BLaER1 treated with 17β-estradiol and CSF1 and Interleukin-3, amounts not matched to agents 10 nM and 100 nM (cell line): ENCODE results near the gene MAP4K4.
A peak's percentile ranks its signal among the peaks of the same experiment; 100 is the strongest.

Experiments
- H3K27ac ChIP-seq, 11 experiments: shearing (Covaris generic); formaldehyde crosslinking; 2 replicates each; pipeline ENCODE4 v1.8.1; 2022
- H3K27me3 ChIP-seq, 11 experiments: shearing (Covaris generic); formaldehyde crosslinking; 2 replicates each; pipeline ENCODE4 v1.8.1; 2022
- H3K36me3 ChIP-seq, 11 experiments: shearing (Covaris generic); formaldehyde crosslinking; 2 replicates each; pipeline ENCODE4 v1.8.1; 2022
- H3K4me1 ChIP-seq, 10 experiments: shearing (Covaris generic); formaldehyde crosslinking; 2 replicates each; pipeline ENCODE4 v1.8.1; 2022
- H3K4me2 ChIP-seq, 11 experiments: shearing (Covaris generic); formaldehyde crosslinking; 2 replicates each; pipeline ENCODE4 v1.8.1; 2022
- H3K4me3 ChIP-seq, 10 experiments: shearing (Covaris generic); formaldehyde crosslinking; 2 replicates each; pipeline ENCODE4 v1.8.1; 2022
- H3K9ac ChIP-seq, 11 experiments: shearing (Covaris generic); formaldehyde crosslinking; 2 replicates each; pipeline ENCODE4 v1.8.1; 2022
- H3K9me3 ChIP-seq, 11 experiments: shearing (Covaris generic); formaldehyde crosslinking; replicated peaks in 1 of 11; 2 replicates each; pipeline ENCODE4 v1.8.1; 2022
- H4K20me1 ChIP-seq, 11 experiments: shearing (Covaris generic); formaldehyde crosslinking; 2 replicates each; pipeline ENCODE4 v1.8.1; 2022
- Cebpa-rat ChIP-seq, 11 experiments: shearing (Covaris generic); IDR thresholded peaks; 2 replicates each; pipeline ENCODE4 v1.8.1; 2022

Gene MAP4K4

GRCh38 chr2:101697124-101698013 is at the start of gene MAP4K4:
MAP4K4 (plus strand) TSS chr2:101697707; CDS start chr2:101698081, 374 bp downstream.
- Histone ChIP-seq H3K4me2 (peak within 1 kb of the TSS; percentile 84 to 97 (median 92)), H3K4me1 (peaks cover 27 to 43% (median 34%) of the 10 kb centered on the region in 10 experiments), H3K4me3 (peak within 1 kb of the TSS; percentile 92 to 98 (median 95)), H3K9ac (peak within 1 kb of the TSS; percentile 96 to 100 (median 99)), H3K27ac (peak within 1 kb of the TSS; percentile 93 to 100 (median 99)), H3K9me3 (peaks cover 0 to 18% (median 10%) of the 10 kb centered on the region in 11 experiments; a peak in 15 of 22 replicates), H4K20me1 (peaks cover 25 to 47% (median 41%) of the 10 kb centered on the region in 11 experiments; a peak in 21 of 22 replicates), H3K36me3 (peaks cover 0 to 30% (median 14%) of the 10 kb centered on the region in 11 experiments; a peak in 19 of 22 replicates), H3K27me3 (no peaks in the 10 kb centered on the region)
- TF ChIP-seq Cebpa-rat (IDR thresholded peaks at IDR 0.05): no peak

GRCh38 chr2:101653469-101653868 is 44.0 kb upstream of the MAP4K4 start:
- no peaks in the 10 kb centered on the region for H3K36me3 ChIP-seq
- TF ChIP-seq Cebpa-rat (IDR thresholded peaks at IDR 0.05): no peak
- peaks cover 4 to 19% (median 10%) of the 10 kb centered on the region in 11 experiments; a peak in 11 of 22 replicates for H3K9me3 ChIP-seq
- H3K27ac ChIP-seq: no peak overlapping the region
- H3K4me1 ChIP-seq: peaks cover 11 to 55% (median 32%) of the 10 kb centered on the region in 10 experiments
- no peaks in the 10 kb centered on the region for H4K20me1 ChIP-seq
- no peak overlapping the region for H3K4me3 ChIP-seq
- H3K4me2 ChIP-seq: no peak overlapping the region; a peak in 1 of 22 replicates
- no peaks in the 10 kb centered on the region for H3K27me3 ChIP-seq
- no peak overlapping the region for H3K9ac ChIP-seq

- peaks cover 0 to 15% (median 10%) of the 10 kb centered on the region in 11 experiments; a peak in 11 of 22 replicates for H3K9me3 ChIP-seq
- peaks cover 11 to 56% (median 34%) of the 10 kb centered on the region in 10 experiments for H3K4me1 ChIP-seq
- 0 out of 22 replicates have a peak overlapping the region, but pooled peaks of 1 of the 11 experiments have one; percentile 21 for H3K4me2 ChIP-seq
- no peaks in the 10 kb centered on the region for H3K27me3 ChIP-seq
- no peak for TF ChIP-seq Cebpa-rat (IDR thresholded peaks at IDR 0.05)
- H3K4me3 ChIP-seq: no peak overlapping the region
- H3K9ac ChIP-seq: no peak overlapping the region
- H3K27ac ChIP-seq: no peak overlapping the region
- H3K36me3 ChIP-seq: no peaks in the 10 kb centered on the region
- H4K20me1 ChIP-seq: no peaks in the 10 kb centered on the region
Measured at GRCh38 chr2:101655702-101656422, 41.6 kb upstream of the MAP4K4 start.

- Histone ChIP-seq H3K27ac (peak overlapping the region in 7 of 11 experiments; percentile 7 to 39 (median 21); a peak in 7 of 22 replicates), H3K9me3 (peaks cover 0 to 15% (median 8%) of the 10 kb centered on the region in 11 experiments; a peak in 10 of 22 replicates), H3K4me2 (peak overlapping the region; percentile 2 to 85 (median 57); a peak in 19 of 22 replicates), H3K9ac (peak overlapping the region in 4 of 11 experiments; percentile 7 to 47 (median 33); a peak in 5 of 22 replicates), H3K27me3 (no peaks in the 10 kb centered on the region), H3K36me3 (no peaks in the 10 kb centered on the region), H3K4me1 (peaks cover 0 to 37% (median 19%) of the 10 kb centered on the region in 10 experiments; a peak in 15 of 20 replicates), H3K4me3 (peak overlapping the region in 1 of 10 experiments; percentile 26; a peak in 1 of 20 replicates), H4K20me1 (no peaks in the 10 kb centered on the region)
- TF ChIP-seq Cebpa-rat (IDR thresholded peaks at IDR 0.05): no peak
Measured at GRCh38 chr2:101657787-101658186, 39.7 kb upstream of the MAP4K4 start.

- Histone ChIP-seq H3K4me1 (peaks cover 0 to 31% (median 19%) of the 10 kb centered on the region in 10 experiments; a peak in 15 of 20 replicates), H4K20me1 (no peaks in the 10 kb centered on the region), H3K9me3 (peaks cover 0 to 10% (median 4%) of the 10 kb centered on the region in 11 experiments; a peak in 10 of 22 replicates), H3K4me2 (peak overlapping the region in 9 of 11 experiments; percentile 49 to 85 (median 61); a peak in 18 of 22 replicates), H3K27ac (peak overlapping the region in 5 of 11 experiments; percentile 7 to 39 (median 24); a peak in 7 of 22 replicates), H3K36me3 (no peaks in the 10 kb centered on the region), H3K4me3 (no peak overlapping the region), H3K27me3 (no peaks in the 10 kb centered on the region), H3K9ac (peak overlapping the region in 2 of 11 experiments; percentile 29 to 37; a peak in 2 of 22 replicates)
- TF ChIP-seq Cebpa-rat (IDR thresholded peaks at IDR 0.05): no peak
Measured at GRCh38 chr2:101658387-101658786, 39.1 kb upstream of the MAP4K4 start.

GRCh38 chr2:101665312-101665711 is 32.2 kb upstream of the MAP4K4 start:
- Histone ChIP-seq H3K4me1 (no peaks in the 10 kb centered on the region), H3K36me3 (no peaks in the 10 kb centered on the region), H3K4me2 (no peak overlapping the region), H3K9me3 (peaks cover 8 to 21% (median 16%) of the 10 kb centered on the region in 11 experiments; a peak in 18 of 22 replicates), H3K4me3 (no peak overlapping the region), H3K9ac (no peak overlapping the region), H3K27ac (no peak overlapping the region), H4K20me1 (no peaks in the 10 kb centered on the region), H3K27me3 (no peaks in the 10 kb centered on the region)
- no peak for TF ChIP-seq Cebpa-rat (IDR thresholded peaks at IDR 0.05)

- Histone ChIP-seq H3K9ac (no peak overlapping the region), H3K27ac (no peak overlapping the region), H3K27me3 (no peaks in the 10 kb centered on the region), H3K9me3 (peaks cover 28 to 44% (median 38%) of the 10 kb centered on the region in 11 experiments), H3K36me3 (no peaks in the 10 kb centered on the region), H3K4me3 (no peak overlapping the region), H4K20me1 (no peaks in the 10 kb centered on the region), H3K4me1 (no peaks in the 10 kb centered on the region), H3K4me2 (no peak overlapping the region)
- TF ChIP-seq Cebpa-rat (IDR thresholded peaks at IDR 0.05): no peak
Measured at GRCh38 chr2:101667823-101668222, 29.7 kb upstream of the MAP4K4 start.

- H3K27me3 ChIP-seq: no peaks in the 10 kb centered on the region
- H3K4me1 ChIP-seq: no peaks in the 10 kb centered on the region
- no peaks in the 10 kb centered on the region for H3K36me3 ChIP-seq
- no peaks in the 10 kb centered on the region for H4K20me1 ChIP-seq
- no peak overlapping the region for H3K4me3 ChIP-seq
- H3K27ac ChIP-seq: no peak overlapping the region
- peaks cover 34 to 60% (median 49%) of the 10 kb centered on the region in 11 experiments for H3K9me3 ChIP-seq
- no peak for TF ChIP-seq Cebpa-rat (IDR thresholded peaks at IDR 0.05)
- H3K9ac ChIP-seq: no peak overlapping the region
- H3K4me2 ChIP-seq: no peak overlapping the region
Measured at GRCh38 chr2:101672047-101672446, 25.5 kb upstream of the MAP4K4 start.
